ACC112 (cell line): ENCODE measurements around the gene MLLT3.

Source experiments
- H2AFZ ChIP-seq: fragments of 200-600 bp; sonication (generic); one replicate; pipeline ENCODE4 v1.6.0; 2017; ENCODE audit warnings: antibody characterized with exemption, low read length; ENCODE audit not compliant: unreplicated experiment
- H3K27ac ChIP-seq: fragments of 200-600 bp; sonication (generic); 2 replicates; pipeline ENCODE4 v1.5.1; 2014; ENCODE audit warnings: low read depth, mild to moderate bottlenecking, antibody characterized with exemption, low read length, moderate library complexity
- H3K27me3 ChIP-seq: fragments of 200-600 bp; sonication (generic); 2 replicates; pipeline ENCODE4 v1.6.1; 2014; ENCODE audit warnings: mild to moderate bottlenecking, antibody characterized with exemption, low read length, moderate library complexity, mixed read lengths; ENCODE audit not compliant: insufficient read depth
- H3K36me3 ChIP-seq: fragments of 200-600 bp; sonication (generic); 2 replicates; pipeline ENCODE4 v1.6.1; 2016; ENCODE audit warnings: mild to moderate bottlenecking, antibody characterized with exemption, low read length, moderate library complexity, mixed read lengths; ENCODE audit not compliant: insufficient read depth
- H3K4me1 ChIP-seq: fragments of 200-600 bp; sonication (generic); one replicate; pipeline ENCODE4 v1.6.1; 2016; ENCODE audit warnings: low read length, mixed read lengths; ENCODE audit not compliant: insufficient read depth, unreplicated experiment, control insufficient read depth
- H3K4me3 ChIP-seq: fragments of 200-600 bp; sonication (generic); 2 replicates; pipeline ENCODE4 v1.5.1; 2014; ENCODE audit warnings: mild to moderate bottlenecking, low read depth, low read length
- H3K79me2 ChIP-seq: fragments of 200-600 bp; sonication (generic); one replicate; pipeline ENCODE4 v1.6.0; 2016; ENCODE audit warnings: low read length; ENCODE audit not compliant: control insufficient read depth, unreplicated experiment, insufficient read depth

MLLT3 gene

DNA sequence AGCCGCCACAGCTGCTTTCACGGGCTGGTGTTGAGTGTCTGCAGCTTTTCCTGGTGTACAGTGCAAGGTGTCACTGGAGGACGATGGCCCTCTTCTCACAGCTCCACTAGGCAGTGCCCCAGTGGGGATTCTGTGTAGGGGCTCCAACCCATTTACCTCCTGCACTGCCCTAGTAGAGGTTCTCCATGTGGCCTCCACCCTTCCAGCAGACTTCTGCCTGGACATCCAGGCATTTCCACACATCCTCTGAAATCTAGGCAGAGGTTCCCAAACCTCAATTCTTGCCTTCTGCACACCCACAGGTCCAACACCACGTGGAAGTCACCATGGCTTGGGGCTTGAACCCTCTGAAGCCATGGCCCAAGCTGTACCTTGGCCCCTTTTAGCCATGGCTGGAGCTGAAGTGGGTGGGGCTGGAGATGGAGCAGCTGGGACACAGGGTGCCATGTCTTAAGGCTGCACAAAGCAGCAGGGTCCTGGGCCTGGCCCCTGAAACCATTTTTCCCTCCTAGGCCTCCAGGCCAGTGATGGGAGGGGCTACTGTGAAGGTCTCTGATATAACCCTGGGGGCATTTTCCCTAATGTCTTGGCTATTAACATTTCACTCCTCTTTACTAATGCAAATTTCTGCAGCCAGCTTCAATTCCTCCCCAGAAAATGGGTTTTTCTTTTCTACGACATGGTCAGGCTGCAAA, 82.0 kb downstream of the MLLT3 start:
- Histone ChIP-seq H3K27ac (no peak overlapping the region), H3K36me3 (no peaks in the 10 kb centered on the region), H3K4me1 (no peaks in the 10 kb centered on the region), H3K27me3 (no peaks in the 10 kb centered on the region), H2AFZ (no peak overlapping the region), H3K4me3 (no peak overlapping the region), H3K79me2 (peaks cover 2% of the 10 kb centered on the region)

DNA sequence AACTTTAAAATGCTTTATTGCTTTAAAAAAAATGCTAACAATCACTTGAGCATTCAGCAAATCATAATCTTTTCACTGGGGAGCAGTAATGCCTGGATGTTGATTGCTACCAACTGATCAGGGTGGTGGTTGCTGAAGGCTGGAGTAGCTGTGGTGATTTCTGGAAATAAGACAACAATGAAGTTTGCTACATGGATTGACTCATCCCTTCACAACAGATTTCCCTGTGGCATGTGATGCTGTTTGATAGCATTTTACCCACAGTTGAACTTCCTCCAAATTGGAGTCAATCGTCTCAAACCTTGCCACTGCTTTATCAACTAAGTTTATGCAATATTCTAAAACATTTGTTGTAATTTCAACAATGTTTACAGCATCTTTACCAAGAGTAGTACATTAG, 83.3 kb downstream of the MLLT3 start:
- no peaks in the 10 kb centered on the region for H3K27me3 ChIP-seq
- H2AFZ ChIP-seq = no peak overlapping the region
- H3K27ac ChIP-seq = no peak overlapping the region
- H3K36me3 ChIP-seq = no peaks in the 10 kb centered on the region
- no peaks in the 10 kb centered on the region for H3K4me1 ChIP-seq
- H3K4me3 ChIP-seq = no peak overlapping the region
- no peaks in the 10 kb centered on the region for H3K79me2 ChIP-seq

DNA sequence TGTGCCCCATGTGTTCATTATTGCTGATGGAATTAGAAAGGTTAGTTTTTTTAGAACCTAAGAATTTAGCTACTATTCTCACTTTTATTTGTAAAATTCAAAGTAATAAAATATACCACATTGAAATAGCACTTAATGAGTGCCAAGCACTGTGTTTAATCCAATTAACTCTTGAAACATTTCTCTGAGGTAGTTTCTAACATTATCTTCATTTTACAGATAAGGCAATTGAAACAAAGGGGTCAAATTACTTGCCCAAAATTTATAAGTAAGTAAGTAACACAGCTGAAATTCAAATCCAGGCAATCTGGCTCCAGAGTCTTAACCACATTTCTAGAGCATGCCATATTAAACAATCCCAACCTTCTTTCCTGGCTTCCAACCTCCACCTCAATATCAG, 84.2 kb downstream of the MLLT3 start:
- H2AFZ ChIP-seq = no peak overlapping the region
- no peaks in the 10 kb centered on the region for H3K4me1 ChIP-seq
- H3K4me3 ChIP-seq = no peak overlapping the region
- H3K27ac ChIP-seq = no peak overlapping the region
- H3K36me3 ChIP-seq = no peaks in the 10 kb centered on the region
- H3K79me2 ChIP-seq = no peaks in the 10 kb centered on the region
- no peaks in the 10 kb centered on the region for H3K27me3 ChIP-seq

DNA sequence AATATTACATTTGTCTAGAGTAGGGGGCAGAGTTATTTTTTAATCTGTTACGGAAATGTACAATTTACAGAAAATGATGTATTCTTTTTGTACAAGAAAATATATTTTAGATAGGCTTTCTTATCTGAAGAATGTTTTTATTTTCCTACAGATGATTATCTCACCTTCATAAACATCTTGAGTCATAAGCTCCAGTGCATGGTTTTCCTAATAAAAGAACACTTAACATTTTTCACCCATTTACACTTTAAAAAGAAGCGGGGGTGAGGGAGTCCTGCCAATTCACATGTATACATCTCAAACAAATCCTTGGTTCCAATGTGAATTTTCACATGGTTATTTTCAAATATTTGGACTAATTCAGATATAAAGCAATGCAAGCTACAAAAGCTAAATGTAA, 85.0 kb downstream of the MLLT3 start:
- Histone ChIP-seq H3K27ac (no peak overlapping the region), H3K4me3 (no peak overlapping the region), H3K27me3 (no peaks in the 10 kb centered on the region)

DNA sequence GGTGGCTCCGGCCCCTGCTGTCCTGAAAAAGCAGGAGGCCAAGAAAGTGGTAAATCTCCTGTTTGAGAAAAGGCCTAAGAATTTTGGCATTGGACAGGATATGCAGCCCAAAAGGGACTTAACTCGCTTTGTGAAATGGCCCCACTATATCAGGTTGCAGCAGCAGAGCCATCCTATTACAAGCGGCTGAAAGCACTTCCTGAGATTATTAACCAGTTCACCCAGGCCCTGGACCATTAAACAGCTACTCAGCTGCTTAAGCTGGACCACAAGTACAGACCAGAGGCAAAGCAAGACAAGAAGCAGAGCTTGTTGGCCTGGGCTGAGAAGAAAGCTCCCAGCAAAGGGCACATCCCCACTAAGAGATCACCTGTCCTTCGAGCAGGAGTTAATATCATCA, 89.7 kb downstream of the MLLT3 start:
- no peak overlapping the region for H3K4me3 ChIP-seq
- no peak overlapping the region for H2AFZ ChIP-seq
- H3K4me1 ChIP-seq = no peaks in the 10 kb centered on the region
- H3K27me3 ChIP-seq = no peaks in the 10 kb centered on the region
- H3K36me3 ChIP-seq = no peaks in the 10 kb centered on the region
- no peak overlapping the region for H3K27ac ChIP-seq
- H3K79me2 ChIP-seq = no peaks in the 10 kb centered on the region

More for the DNA sequence above, 85.0 kb downstream of the MLLT3 start:
- Histone ChIP-seq H3K4me1 (no peaks in the 10 kb centered on the region), H3K36me3 (no peaks in the 10 kb centered on the region), H2AFZ (no peak overlapping the region), H3K79me2 (no peaks in the 10 kb centered on the region)

DNA sequence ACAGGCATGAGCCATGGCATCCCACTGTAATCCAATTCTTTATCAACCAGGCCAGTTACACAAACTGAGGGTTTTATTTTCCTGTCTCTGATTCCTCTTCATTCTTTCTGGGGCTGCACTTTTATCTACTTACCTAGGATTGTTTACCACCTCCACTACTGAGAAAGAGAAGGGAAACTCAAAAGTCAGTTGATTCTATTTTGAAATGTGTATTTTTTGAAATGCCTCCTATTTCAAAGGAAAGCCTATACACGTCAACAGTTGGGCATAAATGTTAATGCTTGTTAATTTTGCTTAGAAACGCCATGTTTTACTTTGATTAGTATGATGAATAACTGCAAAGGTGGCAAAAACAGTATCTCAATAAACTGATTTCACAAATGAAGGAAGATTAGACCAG, 92.5 kb downstream of the MLLT3 start:
- Histone ChIP-seq H2AFZ (no peak overlapping the region), H3K27ac (no peak overlapping the region), H3K4me3 (no peak overlapping the region), H3K27me3 (no peaks in the 10 kb centered on the region), H3K79me2 (no peaks in the 10 kb centered on the region), H3K36me3 (no peaks in the 10 kb centered on the region), H3K4me1 (no peaks in the 10 kb centered on the region)

DNA sequence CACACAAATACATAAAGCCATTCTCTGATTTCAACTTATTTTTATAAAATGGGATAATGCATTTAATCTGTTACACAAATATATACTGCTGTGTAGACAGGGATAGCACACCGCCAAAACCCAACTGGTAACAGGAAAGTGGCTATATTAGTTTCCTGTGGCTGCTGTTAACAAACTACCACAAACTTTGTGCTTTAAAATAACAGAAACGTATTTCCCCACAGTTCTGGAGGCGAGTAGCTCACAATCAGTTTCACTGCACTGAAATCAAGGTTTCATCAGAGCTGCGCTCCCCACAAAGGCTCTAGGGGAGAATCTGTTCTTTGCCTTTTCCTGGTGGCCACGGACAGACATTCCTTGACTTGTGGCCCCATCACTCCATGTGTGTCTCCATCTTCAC, 94.0 kb downstream of the MLLT3 start:
- Histone ChIP-seq H3K4me3 (no peak overlapping the region), H3K4me1 (no peaks in the 10 kb centered on the region), H3K27ac (no peak overlapping the region), H2AFZ (no peak overlapping the region), H3K79me2 (no peaks in the 10 kb centered on the region), H3K27me3 (no peaks in the 10 kb centered on the region), H3K36me3 (no peaks in the 10 kb centered on the region)

DNA sequence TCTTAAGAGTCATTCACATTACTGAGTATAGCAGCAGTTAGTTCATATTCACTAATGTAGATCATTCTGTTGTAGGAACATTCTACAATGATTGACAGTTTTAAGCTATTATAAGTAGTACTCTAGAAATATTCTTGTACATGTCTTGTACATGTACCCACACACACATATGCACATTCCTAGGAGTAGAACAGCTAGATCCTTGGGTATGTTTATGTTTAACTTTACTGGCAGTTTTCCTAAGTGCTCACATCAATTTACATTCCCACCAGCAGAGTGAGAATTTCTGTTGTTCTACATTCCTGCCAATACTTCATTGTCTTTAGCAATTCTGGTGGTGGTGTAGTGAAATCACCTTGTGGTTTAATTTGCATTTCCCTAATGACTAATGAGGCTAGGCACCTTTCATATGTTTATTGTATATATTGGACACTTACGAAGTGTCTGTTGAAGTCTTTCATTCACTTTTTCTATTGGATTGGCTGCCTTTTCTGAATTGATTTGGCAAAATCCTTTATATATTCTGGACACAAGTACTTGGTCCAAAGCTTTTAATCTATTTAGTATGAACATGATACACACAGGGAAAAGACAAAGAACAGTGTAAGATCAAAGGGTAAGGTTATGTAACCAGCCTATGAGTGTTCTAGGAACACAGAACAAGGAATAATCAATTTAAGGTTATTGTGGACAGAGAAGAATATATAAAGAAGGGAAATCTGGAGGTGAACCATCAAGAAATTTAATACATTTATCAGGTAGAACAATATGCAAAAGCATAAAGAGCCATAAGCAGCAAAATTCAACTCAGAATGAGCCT, 95.6 kb downstream of the MLLT3 start:
- Histone ChIP-seq H3K79me2 (no peaks in the 10 kb centered on the region), H3K27me3 (no peaks in the 10 kb centered on the region), H2AFZ (no peak overlapping the region), H3K4me1 (no peaks in the 10 kb centered on the region), H3K4me3 (no peak overlapping the region), H3K36me3 (no peaks in the 10 kb centered on the region), H3K27ac (no peak overlapping the region)

DNA sequence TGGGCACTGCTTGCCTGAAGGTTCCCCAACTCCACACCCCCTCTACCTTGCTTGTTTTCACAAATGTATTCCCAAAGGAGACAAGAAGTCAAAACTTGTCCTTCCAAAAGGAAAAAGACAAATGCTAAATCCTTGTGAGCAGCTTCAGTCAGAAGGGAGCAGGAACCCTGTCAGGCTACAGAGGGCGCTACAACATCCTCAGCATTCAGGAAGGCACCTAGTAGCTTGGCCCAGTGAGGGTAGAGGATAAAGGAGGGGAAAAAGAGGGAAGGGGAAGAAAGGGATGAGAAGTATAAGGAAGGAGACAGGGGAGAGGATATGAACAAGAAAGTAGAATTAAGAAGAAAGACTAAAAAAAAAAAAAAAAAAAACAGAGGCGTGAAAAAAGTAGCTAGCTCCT, 97.5 kb downstream of the MLLT3 start:
- H3K27me3 ChIP-seq = no peaks in the 10 kb centered on the region
- H3K4me3 ChIP-seq = no peak overlapping the region
- no peaks in the 10 kb centered on the region for H3K79me2 ChIP-seq
- no peak overlapping the region for H3K27ac ChIP-seq
- no peaks in the 10 kb centered on the region for H3K36me3 ChIP-seq
- no peaks in the 10 kb centered on the region for H3K4me1 ChIP-seq
- no peak overlapping the region for H2AFZ ChIP-seq

DNA sequence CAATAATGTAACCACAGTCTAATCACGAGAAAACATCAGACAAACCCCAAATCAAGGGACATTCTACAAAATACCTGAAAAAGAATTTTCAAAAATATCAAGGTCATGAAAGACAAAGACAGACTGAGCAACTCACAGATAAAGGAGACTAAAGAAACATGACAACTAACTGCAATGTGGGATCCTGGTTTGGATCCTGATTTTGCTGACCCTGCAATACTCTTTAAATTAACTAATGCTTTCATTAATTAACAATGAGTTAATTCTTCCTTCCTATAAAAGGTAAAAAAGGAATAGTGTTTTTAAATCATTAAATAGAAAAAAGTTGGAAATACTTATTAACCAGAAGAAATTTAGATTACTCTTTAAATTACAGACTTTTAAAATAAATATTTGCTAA, 103.6 kb downstream of the MLLT3 start:
- H3K27me3 ChIP-seq = no peaks in the 10 kb centered on the region
- no peak overlapping the region for H2AFZ ChIP-seq
- H3K4me3 ChIP-seq = no peak overlapping the region
- H3K36me3 ChIP-seq = no peaks in the 10 kb centered on the region
- H3K27ac ChIP-seq = no peak overlapping the region
- no peaks in the 10 kb centered on the region for H3K4me1 ChIP-seq
- no peaks in the 10 kb centered on the region for H3K79me2 ChIP-seq
